Measurements from ENCODE around the gene WRNIP1.

- TF ChIP-seq, protein P1, sequence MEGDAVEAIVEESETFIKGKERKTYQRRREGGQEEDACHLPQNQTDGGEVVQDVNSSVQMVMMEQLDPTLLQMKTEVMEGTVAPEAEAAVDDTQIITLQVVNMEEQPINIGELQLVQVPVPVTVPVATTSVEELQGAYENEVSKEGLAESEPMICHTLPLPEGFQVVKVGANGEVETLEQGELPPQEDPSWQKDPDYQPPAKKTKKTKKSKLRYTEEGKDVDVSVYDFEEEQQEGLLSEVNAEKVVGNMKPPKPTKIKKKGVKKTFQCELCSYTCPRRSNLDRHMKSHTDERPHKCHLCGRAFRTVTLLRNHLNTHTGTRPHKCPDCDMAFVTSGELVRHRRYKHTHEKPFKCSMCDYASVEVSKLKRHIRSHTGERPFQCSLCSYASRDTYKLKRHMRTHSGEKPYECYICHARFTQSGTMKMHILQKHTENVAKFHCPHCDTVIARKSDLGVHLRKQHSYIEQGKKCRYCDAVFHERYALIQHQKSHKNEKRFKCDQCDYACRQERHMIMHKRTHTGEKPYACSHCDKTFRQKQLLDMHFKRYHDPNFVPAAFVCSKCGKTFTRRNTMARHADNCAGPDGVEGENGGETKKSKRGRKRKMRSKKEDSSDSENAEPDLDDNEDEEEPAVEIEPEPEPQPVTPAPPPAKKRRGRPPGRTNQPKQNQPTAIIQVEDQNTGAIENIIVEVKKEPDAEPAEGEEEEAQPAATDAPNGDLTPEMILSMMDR (IDR thresholded peaks at IDR 0.05): peak; percentile 42 to 64 (median 55)
- no peak for TF ChIP-seq POLR2A (IDR thresholded peaks at IDR 0.05)
These were observed 25.6 kb downstream of the WRNIP1 start for GRCh38 chr6:2790588-2791449.
